Small intestine (tissue), 7 donors: ENCODE data around the gene CMKLR1. TPM values are rescaled to one million over a fixed set of nuclear protein-coding genes. Genes with fewer than 3 reads are reported as not detected.

Source experiments
- DNase-seq, 2 donors: peaks; one replicate each; pipeline versions ENCODE4 v3.0.0 to v3.0.0-alpha.2; 2013
- FAIRE-seq: peaks from 2 replicates; lab custom pipeline; 2012; peaks lifted over from hg19 to GRCh38; lab: Jason Lieb, UNC
- H3K27ac ChIP-seq, 3 donors: one replicate each; pipeline ENCODE4 v1.5.1; 2013; ENCODE audit warnings: low read length in 2 of 3, mild to moderate bottlenecking in 2 of 3, control low read depth in 1 of 3, inconsistent platforms in 1 of 3, low read depth in 1 of 3, moderate library complexity in 1 of 3
- H3K27me3 ChIP-seq, 3 donors: one replicate each; pipeline ENCODE4 v1.6.1; 2013; ENCODE audit warnings: low read length in 3 of 3, inconsistent platforms in 1 of 3; ENCODE audit not compliant: control insufficient read depth in 3 of 3, insufficient read depth in 3 of 3
- H3K36me3 ChIP-seq, 3 donors: one replicate each; pipeline ENCODE4 v1.6.1; 2013; ENCODE audit warnings: low read length in 3 of 3, inconsistent platforms in 1 of 3, low read depth in 1 of 3, mild to moderate bottlenecking in 1 of 3, moderate library complexity in 1 of 3; ENCODE audit not compliant: control insufficient read depth in 3 of 3, insufficient read depth in 2 of 3
- H3K4me1 ChIP-seq, 3 donors: one replicate each; pipeline ENCODE4 v1.6.1; 2013; ENCODE audit warnings: low read length in 2 of 3, inconsistent platforms in 1 of 3, low read depth in 1 of 3, mild to moderate bottlenecking in 1 of 3, moderate library complexity in 1 of 3; ENCODE audit not compliant: control insufficient read depth in 3 of 3, insufficient read depth in 2 of 3
- H3K4me3 ChIP-seq, 3 donors: one replicate each; pipeline ENCODE4 v1.5.1; 2013; ENCODE audit warnings: low read length in 3 of 3, control low read depth in 1 of 3, inconsistent platforms in 1 of 3, low read depth in 1 of 3, mild to moderate bottlenecking in 1 of 3, moderate library complexity in 1 of 3
- H3K9me3 ChIP-seq, 2 donors: one replicate each; pipeline ENCODE4 v1.6.1; 2013; ENCODE audit warnings: low read depth in 1 of 2, low read length in 1 of 2; ENCODE audit not compliant: control insufficient read depth in 2 of 2, insufficient read depth in 1 of 2
- WGBS, 3 donors: extraction: QIAGEN DNeasy Blood & Tissue Kit; methylation state at CpG; one replicate each; pipeline ENCODE4 v1.1.7; 2013; 5-methylcytosine and 5-hydroxymethylcytosine counted together
- polyA plus RNA-seq, 4 donors: library from polyadenylated mRNA; stranded (reverse) in 3 of 4; unstranded in 1 of 4; fragments of 200-250 nt in 3 of 4; fragments of 120-200 nt in 1 of 4; gene quantifications; one replicate each; pipeline versions ENCODE4 v1.2.1 to v1.2.3, GENCODE V29; 2013
- donor health status: healthy with polysubstance abuse.
- donor health status: control.
- donor health status: control.
- donor health status: Bipolar disorder and iron deficiency.
- donor health status: healthy.

The CMKLR1 gene
- polyA plus RNA-seq, 4 donors = 1.1 to 5.5 (median 2.6) TPM

DNA sequence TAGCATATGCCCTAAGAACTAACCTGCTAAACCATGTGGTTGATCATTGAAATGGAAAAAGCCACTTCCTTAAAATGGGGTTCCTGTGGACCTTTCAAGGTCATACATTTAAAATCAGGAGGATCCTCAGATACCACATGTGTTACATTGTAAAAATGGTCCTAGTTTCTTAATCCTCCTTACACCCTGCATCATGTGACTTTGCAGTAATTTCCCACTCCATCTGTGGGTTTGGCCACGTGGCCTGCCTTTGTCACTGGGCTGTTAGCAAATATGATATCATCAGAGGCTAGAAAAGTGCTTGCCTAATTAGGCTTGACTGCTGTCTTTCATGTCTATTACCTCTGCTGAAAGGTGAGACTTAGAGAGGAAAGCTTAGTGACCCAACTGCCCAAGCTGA, 70.7 kb downstream of the CMKLR1 start:
- 4 to 24% (median 4%) methylated on average over 1 of the region's 1 CpG for WGBS, 3 donors
- FAIRE-seq = no peak
- H3K4me3 ChIP-seq = no peak overlapping the region
- DNase-seq = no peak
- no peaks in the 10 kb centered on the region for H3K36me3 ChIP-seq
- no peaks in the 10 kb centered on the region for H3K4me1 ChIP-seq
- no peaks in the 10 kb centered on the region for H3K27me3 ChIP-seq
- no peak overlapping the region for H3K27ac ChIP-seq
- H3K9me3 ChIP-seq = no peaks in the 10 kb centered on the region

- Histone ChIP-seq H3K27ac (no peak overlapping the region), H3K36me3 (no peaks in the 10 kb centered on the region), H3K9me3 (no peaks in the 10 kb centered on the region), H3K4me1 (no peaks in the 10 kb centered on the region), H3K4me3 (no peak overlapping the region), H3K27me3 (peaks cover 0 to 2% (median 0%) of the 10 kb centered on the region in 3 donors)
- FAIRE-seq (no peak), DNase-seq (no peak)
- WGBS, 3 donors = 66 to 77% (median 72%) methylated on average over 4 of the region's 4 CpGs
Measured at GRCh38 chr12:108267450-108267849, 71.7 kb downstream of the CMKLR1 start.

GRCh38 chr12:108266131-108266530, 73.0 kb downstream of the CMKLR1 start:
- Histone ChIP-seq H3K4me3 (no peak overlapping the region), H3K27me3 (peaks cover 0 to 2% (median 0%) of the 10 kb centered on the region in 3 donors), H3K36me3 (no peaks in the 10 kb centered on the region), H3K4me1 (no peaks in the 10 kb centered on the region), H3K9me3 (peaks cover 0 to 3% of the 10 kb centered on the region in 2 donors), H3K27ac (no peak overlapping the region)
- 59 to 70% (median 69%) methylated on average over 1 of the region's 1 CpG for WGBS, 3 donors
- no peak for DNase-seq
- FAIRE-seq = no peak

- Histone ChIP-seq H3K27me3 (peaks cover 0 to 2% (median 0%) of the 10 kb centered on the region in 3 donors), H3K36me3 (no peaks in the 10 kb centered on the region), H3K4me3 (no peak overlapping the region), H3K27ac (no peak overlapping the region), H3K4me1 (no peaks in the 10 kb centered on the region), H3K9me3 (peaks cover 0 to 3% of the 10 kb centered on the region in 2 donors)
- no peak for FAIRE-seq
- WGBS, 3 donors = 65 to 79% (median 74%) methylated on average over 1 of the region's 1 CpG
- no peak for DNase-seq
Measured at GRCh38 chr12:108265505-108265904, 73.6 kb downstream of the CMKLR1 start.

DNA sequence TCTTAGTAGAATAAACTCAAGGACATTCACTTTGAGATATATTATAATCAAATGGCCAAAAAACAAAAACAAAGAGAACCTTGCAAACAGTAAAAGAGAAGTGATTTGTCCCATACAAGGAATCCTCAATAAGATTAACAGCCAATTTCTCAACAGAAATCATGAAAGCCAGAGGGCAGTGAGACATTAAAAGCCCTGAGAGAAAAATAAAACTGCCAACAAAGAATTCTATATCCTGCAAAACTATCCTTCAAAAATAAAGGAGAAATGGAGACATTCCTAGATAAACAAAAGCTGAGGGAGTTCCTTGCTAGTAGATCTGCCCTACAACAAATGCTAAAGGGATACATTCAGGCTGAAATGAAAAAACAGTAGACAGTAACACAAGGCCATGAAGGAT, 78.1 kb downstream of the CMKLR1 start:
- no peaks in the 10 kb centered on the region for H3K4me1 ChIP-seq
- no peaks in the 10 kb centered on the region for H3K36me3 ChIP-seq
- DNase-seq = no peak
- FAIRE-seq = no peak
- H3K9me3 ChIP-seq = peaks cover 0 to 3% of the 10 kb centered on the region in 2 donors
- H3K27ac ChIP-seq = no peak overlapping the region
- H3K27me3 ChIP-seq = peaks cover 0 to 4% (median 0%) of the 10 kb centered on the region in 3 donors
- no peak overlapping the region for H3K4me3 ChIP-seq

DNA sequence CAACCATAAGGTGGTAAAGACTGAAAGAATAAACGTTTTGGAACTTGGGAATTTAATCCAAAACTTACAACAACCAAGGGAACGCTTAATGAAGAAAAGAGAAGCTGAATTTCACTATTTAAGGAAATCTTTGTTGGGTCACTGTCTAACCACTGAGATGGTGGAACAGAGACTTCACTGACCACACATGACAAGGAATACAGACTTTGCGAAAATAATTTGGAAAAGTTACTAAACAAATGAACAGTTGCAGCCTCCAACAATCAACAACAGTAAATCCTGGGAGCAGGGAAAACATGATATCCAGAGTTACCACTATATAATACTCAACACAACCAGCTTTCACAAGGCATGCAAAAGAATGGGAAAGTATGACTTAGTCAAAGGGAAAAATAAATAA, 79.1 kb downstream of the CMKLR1 start:
- Histone ChIP-seq H3K4me3 (no peak overlapping the region), H3K4me1 (no peaks in the 10 kb centered on the region), H3K36me3 (no peaks in the 10 kb centered on the region), H3K9me3 (peaks cover 0 to 3% of the 10 kb centered on the region in 2 donors), H3K27me3 (peaks cover 0 to 4% (median 0%) of the 10 kb centered on the region in 3 donors), H3K27ac (no peak overlapping the region)
- DNase-seq = no peak
- FAIRE-seq = no peak
- 34 to 55% (median 40%) methylated on average over 3 of the region's 3 CpGs for WGBS, 3 donors

DNA sequence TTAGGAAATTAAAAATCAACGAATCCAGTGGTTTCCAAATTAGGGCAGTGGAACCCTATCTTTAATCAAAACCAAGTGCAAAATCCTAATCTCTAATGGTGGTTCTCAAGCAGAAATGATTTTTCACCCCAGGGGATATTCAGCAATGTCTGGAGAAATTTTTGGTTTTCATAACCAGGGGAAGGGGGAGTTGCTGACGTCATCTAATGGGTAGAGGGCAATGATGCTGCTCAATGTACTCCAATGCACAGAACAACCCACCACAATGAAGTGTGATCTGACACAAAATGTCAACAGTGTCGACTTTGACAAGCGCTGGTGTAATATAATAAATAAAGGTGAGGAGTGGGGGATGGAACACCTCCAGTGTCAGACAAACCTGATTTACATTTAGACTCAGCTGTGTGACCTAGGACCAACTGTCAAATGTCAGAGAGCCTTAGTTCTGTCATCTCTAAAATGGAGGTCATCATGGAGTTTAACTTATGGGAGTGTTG, 81.5 kb downstream of the CMKLR1 start:
- Histone ChIP-seq H3K36me3 (no peaks in the 10 kb centered on the region), H3K9me3 (peaks cover 0 to 3% of the 10 kb centered on the region in 2 donors), H3K27ac (no peak overlapping the region), H3K27me3 (peaks cover 0 to 4% (median 0%) of the 10 kb centered on the region in 3 donors), H3K4me1 (no peaks in the 10 kb centered on the region), H3K4me3 (no peak overlapping the region)
- FAIRE-seq = no peak
- WGBS, 3 donors = 70 to 87% (median 72%) methylated on average over 4 of the region's 4 CpGs
- DNase-seq = no peak

GRCh38 chr12:108257004-108257403, 82.1 kb downstream of the CMKLR1 start:
- no peak overlapping the region for H3K4me3 ChIP-seq
- H3K4me1 ChIP-seq = no peaks in the 10 kb centered on the region
- peaks cover 0 to 2% (median 0%) of the 10 kb centered on the region in 3 donors for H3K27me3 ChIP-seq
- FAIRE-seq (no peak), DNase-seq (no peak)
- H3K27ac ChIP-seq = no peak overlapping the region
- WGBS, 3 donors = 17 to 33% (median 28%) methylated on average over 3 of the region's 3 CpGs
- H3K36me3 ChIP-seq = no peaks in the 10 kb centered on the region
- peaks cover 0 to 3% of the 10 kb centered on the region in 2 donors for H3K9me3 ChIP-seq

DNA sequence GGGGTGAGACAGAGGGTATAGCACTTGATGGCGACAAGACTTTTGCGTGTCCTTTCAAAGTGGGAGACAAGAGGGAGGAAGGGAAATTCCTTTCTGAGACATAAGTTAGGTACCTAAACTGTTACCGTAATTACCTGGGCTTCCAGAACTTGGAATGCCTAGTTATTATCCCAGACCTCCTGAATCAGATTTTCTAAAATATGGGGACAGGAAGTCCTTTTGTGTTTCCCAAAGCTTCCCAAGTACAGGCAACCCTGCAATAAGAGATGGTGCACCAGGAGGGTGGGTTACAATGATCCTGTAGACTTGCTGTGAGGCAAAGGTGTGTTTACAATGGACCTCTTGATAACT, 83.9 kb downstream of the CMKLR1 start:
- FAIRE-seq (no peak), DNase-seq (no peak)
- Histone ChIP-seq H3K9me3 (no peaks in the 10 kb centered on the region), H3K27ac (no peak overlapping the region), H3K4me1 (no peaks in the 10 kb centered on the region), H3K36me3 (no peaks in the 10 kb centered on the region), H3K4me3 (no peak overlapping the region), H3K27me3 (peaks cover 0 to 2% (median 0%) of the 10 kb centered on the region in 3 donors)
- WGBS, 3 donors = 29 to 71% (median 55%) methylated on average over 3 of the region's 3 CpGs
